Neural cell (in vitro differentiated cells): Measurements from ENCODE around the gene ZNF362.

Source experiments
- EP300 ChIP-seq: fragments of 450-650 bp; conservative IDR thresholded peaks from 2 replicates; pipeline ENCODE4 v1.6.1; 2014; ENCODE audit warnings: antibody characterized with exemption, mild to moderate bottlenecking, moderate library complexity; ENCODE audit not compliant: poor library complexity, severe bottlenecking
- EZH2 ChIP-seq: fragments of 200-600, 300-800 bp; shearing (Covaris generic), sonication (generic); IDR thresholded peaks from 2 replicates; pipeline ENCODE4 v1.6.1; 2014; ENCODE audit warnings: antibody characterized with exemption, low read length, borderline replicate concordance, mild to moderate bottlenecking; ENCODE audit not compliant: insufficient read depth, poor library complexity, severe bottlenecking
- MXI1 ChIP-seq: fragments of 450-650 bp; conservative IDR thresholded peaks from 2 replicates; pipeline ENCODE4 v1.6.1; 2014; ENCODE audit warnings: antibody characterized with exemption, mild to moderate bottlenecking; ENCODE audit not compliant: poor library complexity, severe bottlenecking
- POLR2AphosphoS5 ChIP-seq: IDR thresholded peaks from 2 replicates; pipeline ENCODE4 v1.6.1; 2012
- RAD21 ChIP-seq: fragments of 450-650 bp; conservative IDR thresholded peaks from 2 replicates; pipeline ENCODE4 v1.6.1; 2014; ENCODE audit warnings: antibody characterized with exemption, mild to moderate bottlenecking, moderate library complexity
- TF ChIP-seq, protein P1 (sequence below): fragments of 450-650 bp; IDR thresholded peaks from 2 replicates; pipeline ENCODE4 v1.5.1; 2014; ENCODE audit warnings: antibody characterized with exemption, mild to moderate bottlenecking, moderate library complexity; ENCODE audit not compliant: poor library complexity, severe bottlenecking

DNA sequence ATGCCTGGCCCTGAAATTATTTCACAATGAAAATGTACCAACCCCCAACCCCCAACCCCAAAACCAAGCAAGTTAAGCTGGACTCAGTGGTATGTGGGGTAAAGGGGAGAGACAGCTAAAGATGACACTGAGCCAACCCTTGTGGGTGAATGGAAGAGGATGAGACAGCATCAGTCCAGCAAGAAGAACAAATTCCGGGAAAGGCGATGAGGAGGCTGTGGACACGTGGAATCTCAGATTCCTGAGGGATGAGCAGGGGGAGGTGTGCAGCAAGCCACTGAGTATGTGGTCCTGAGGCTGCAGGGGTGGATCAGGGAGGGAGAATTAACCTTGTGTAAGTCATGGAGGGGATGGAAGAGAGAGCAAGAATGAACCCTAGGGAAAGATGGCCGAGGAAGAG lies 14.4 kb upstream of the ZNF362 start:
- TF ChIP-seq RAD21 (no peak), POLR2AphosphoS5 (no peak), EP300 (no peak), EZH2 (no peak), MXI1 (no peak)
- TF ChIP-seq, protein P1, sequence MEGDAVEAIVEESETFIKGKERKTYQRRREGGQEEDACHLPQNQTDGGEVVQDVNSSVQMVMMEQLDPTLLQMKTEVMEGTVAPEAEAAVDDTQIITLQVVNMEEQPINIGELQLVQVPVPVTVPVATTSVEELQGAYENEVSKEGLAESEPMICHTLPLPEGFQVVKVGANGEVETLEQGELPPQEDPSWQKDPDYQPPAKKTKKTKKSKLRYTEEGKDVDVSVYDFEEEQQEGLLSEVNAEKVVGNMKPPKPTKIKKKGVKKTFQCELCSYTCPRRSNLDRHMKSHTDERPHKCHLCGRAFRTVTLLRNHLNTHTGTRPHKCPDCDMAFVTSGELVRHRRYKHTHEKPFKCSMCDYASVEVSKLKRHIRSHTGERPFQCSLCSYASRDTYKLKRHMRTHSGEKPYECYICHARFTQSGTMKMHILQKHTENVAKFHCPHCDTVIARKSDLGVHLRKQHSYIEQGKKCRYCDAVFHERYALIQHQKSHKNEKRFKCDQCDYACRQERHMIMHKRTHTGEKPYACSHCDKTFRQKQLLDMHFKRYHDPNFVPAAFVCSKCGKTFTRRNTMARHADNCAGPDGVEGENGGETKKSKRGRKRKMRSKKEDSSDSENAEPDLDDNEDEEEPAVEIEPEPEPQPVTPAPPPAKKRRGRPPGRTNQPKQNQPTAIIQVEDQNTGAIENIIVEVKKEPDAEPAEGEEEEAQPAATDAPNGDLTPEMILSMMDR: no peak
